Measurements from ENCODE around the gene ZNF775. TPM values are rescaled to one million over a fixed set of nuclear protein-coding genes. Genes with fewer than 3 reads are reported as not detected.
A peak's percentile ranks its signal among the peaks of the same experiment; 100 is the strongest.

The ZNF775 gene
- total RNA-seq, 1 donor from 2014 or later: 3.0 TPM

DNA sequence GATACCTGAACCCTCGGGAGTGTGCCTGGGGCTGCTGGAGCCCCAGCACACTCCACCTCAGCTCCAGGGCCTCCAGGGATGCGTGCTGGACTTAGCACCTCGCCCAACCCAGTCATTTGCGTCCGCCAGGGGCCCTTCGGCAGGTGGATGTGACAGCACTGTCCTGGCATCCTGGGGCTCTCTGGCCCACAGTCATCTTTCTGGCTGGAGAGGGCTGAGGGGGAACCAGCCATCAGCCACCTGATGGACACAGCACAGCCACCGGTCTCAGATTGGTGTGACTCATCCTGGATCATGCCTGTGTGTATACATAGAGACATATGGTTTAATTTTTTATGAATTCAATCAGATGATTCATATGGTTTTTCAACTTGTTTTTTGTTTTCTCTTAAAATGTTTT lies 11.1 kb downstream of the ZNF775 start:
- Histone ChIP-seq H3K9ac (no peak overlapping the region), H3K27ac (no peak overlapping the region), H4K20me1 (ENCODE audit: low read depth) (peaks cover 40% of the 10 kb centered on the region), H2AFZ (replicated peaks) (no peak overlapping the region), H3K27me3 (no peaks in the 10 kb centered on the region), H3K36me3 (peaks cover 8% of the 10 kb centered on the region), H3F3A (ENCODE audit: low read depth) (peaks cover 15% of the 10 kb centered on the region), H3K9me3 (ENCODE audit: low read depth) (no peaks in the 10 kb centered on the region), H3K4me3 (no peak overlapping the region), H3K4me1 (peaks cover 34% of the 10 kb centered on the region), H3K4me2 (no peak overlapping the region), H3K79me2 (ENCODE audit: low read depth) (peaks cover 97% of the 10 kb centered on the region)
- DNase-seq (ENCODE audit: low spot score): no peak
- Mint-ChIP-seq H3K36me3 (peaks cover 23% of the 10 kb centered on the region), H3K4me3 (no peak overlapping the region), H3K27ac (no peak overlapping the region), H3K4me1 (peaks cover 50% of the 10 kb centered on the region), H3K9me3 (no peaks in the 10 kb centered on the region), H3K27me3 (ENCODE audit: insufficient read depth, low read depth) (no peaks in the 10 kb centered on the region)
- TF ChIP-seq, protein P1, sequence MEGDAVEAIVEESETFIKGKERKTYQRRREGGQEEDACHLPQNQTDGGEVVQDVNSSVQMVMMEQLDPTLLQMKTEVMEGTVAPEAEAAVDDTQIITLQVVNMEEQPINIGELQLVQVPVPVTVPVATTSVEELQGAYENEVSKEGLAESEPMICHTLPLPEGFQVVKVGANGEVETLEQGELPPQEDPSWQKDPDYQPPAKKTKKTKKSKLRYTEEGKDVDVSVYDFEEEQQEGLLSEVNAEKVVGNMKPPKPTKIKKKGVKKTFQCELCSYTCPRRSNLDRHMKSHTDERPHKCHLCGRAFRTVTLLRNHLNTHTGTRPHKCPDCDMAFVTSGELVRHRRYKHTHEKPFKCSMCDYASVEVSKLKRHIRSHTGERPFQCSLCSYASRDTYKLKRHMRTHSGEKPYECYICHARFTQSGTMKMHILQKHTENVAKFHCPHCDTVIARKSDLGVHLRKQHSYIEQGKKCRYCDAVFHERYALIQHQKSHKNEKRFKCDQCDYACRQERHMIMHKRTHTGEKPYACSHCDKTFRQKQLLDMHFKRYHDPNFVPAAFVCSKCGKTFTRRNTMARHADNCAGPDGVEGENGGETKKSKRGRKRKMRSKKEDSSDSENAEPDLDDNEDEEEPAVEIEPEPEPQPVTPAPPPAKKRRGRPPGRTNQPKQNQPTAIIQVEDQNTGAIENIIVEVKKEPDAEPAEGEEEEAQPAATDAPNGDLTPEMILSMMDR (IDR thresholded peaks at IDR 0.05): no peak
- TF ChIP-seq EZH2 (IDR thresholded peaks at IDR 0.05) (no peak), EZH2phosphoT487 (IDR thresholded peaks at IDR 0.05) (no peak)

DNA sequence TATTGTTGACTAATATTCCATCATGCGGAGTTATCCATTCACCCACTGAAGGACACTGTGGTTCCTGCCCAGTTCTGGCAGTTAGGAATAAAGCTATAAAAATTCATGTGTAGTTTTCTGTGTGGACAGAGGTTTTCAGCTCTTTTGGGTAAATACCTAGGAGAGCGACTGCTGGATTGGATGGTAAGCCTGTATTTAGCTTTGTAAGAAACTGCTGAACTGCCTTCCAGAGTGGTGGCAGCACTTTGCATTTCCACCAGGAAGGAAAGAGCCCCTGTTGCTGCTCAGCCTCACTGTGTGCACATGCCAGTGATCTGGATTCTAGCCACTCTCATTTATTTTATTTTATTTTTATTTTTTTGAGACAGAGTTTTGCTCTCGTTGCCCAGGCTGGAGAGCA lies 14.2 kb downstream of the ZNF775 start:
- H3K4me1 Mint-ChIP-seq: peaks cover 32% of the 10 kb centered on the region
- Histone ChIP-seq H3K4me3 (no peak overlapping the region), H3K9ac (no peak overlapping the region), H3K27me3 (no peaks in the 10 kb centered on the region), H3F3A (ENCODE audit: low read depth) (peaks cover 7% of the 10 kb centered on the region), H2AFZ (replicated peaks) (no peak overlapping the region), H3K79me2 (ENCODE audit: low read depth) (peaks cover 74% of the 10 kb centered on the region), H3K36me3 (peaks cover 8% of the 10 kb centered on the region), H3K27ac (no peak overlapping the region), H3K9me3 (ENCODE audit: low read depth) (no peaks in the 10 kb centered on the region), H3K4me2 (no peak overlapping the region), H3K4me1 (peaks cover 17% of the 10 kb centered on the region), H4K20me1 (ENCODE audit: low read depth) (peaks cover 40% of the 10 kb centered on the region)
- peaks cover 23% of the 10 kb centered on the region for H3K36me3 Mint-ChIP-seq
- no peaks in the 10 kb centered on the region for H3K9me3 Mint-ChIP-seq
- no peak overlapping the region for H3K4me3 Mint-ChIP-seq
- no peaks in the 10 kb centered on the region for H3K27me3 Mint-ChIP-seq (ENCODE audit: insufficient read depth, low read depth)
- no peak for DNase-seq (ENCODE audit: low spot score)
- TF ChIP-seq, protein P1 (IDR thresholded peaks at IDR 0.05): no peak
- TF ChIP-seq EZH2phosphoT487 (IDR thresholded peaks at IDR 0.05) (no peak), EZH2 (IDR thresholded peaks at IDR 0.05) (no peak)
- H3K27ac Mint-ChIP-seq: no peak overlapping the region

DNA sequence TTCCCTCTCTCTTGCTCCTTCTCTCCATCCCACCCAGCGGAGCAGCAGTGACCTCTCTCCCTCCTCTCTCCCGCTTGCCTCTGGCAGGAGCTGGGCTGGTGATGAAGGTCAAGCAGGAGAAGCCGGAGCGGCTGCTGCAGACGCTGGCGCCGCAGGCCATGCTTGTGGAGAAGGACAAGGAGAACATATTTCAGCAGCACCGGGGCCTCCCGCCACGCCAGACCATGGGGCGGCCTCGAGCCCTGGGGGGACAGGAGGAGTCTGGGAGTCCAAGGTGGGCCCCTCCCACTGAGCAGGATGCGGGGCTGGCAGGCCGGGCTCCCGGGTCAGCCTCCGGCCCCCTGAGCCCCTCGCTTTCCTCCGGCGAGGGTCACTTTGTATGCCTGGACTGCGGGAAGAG lies 17.3 kb downstream of the ZNF775 start:
- H2AFZ ChIP-seq (replicated peaks): no peak overlapping the region
- no peak for DNase-seq (ENCODE audit: low spot score)
- H3K9me3 ChIP-seq (ENCODE audit: low read depth): no peaks in the 10 kb centered on the region
- H3K4me3 ChIP-seq: no peak overlapping the region
- H3K36me3 ChIP-seq: no peaks in the 10 kb centered on the region
- no peaks in the 10 kb centered on the region for H3K27me3 ChIP-seq
- H3K4me2 ChIP-seq: no peak overlapping the region
- Mint-ChIP-seq H3K36me3 (peaks cover 16% of the 10 kb centered on the region), H3K4me1 (peaks cover 57% of the 10 kb centered on the region), H3K27ac (peak overlapping the region; percentile 0), H3K27me3 (ENCODE audit: insufficient read depth, low read depth) (peaks cover 2% of the 10 kb centered on the region), H3K9me3 (no peaks in the 10 kb centered on the region), H3K4me3 (no peak overlapping the region)
- H3K4me1 ChIP-seq: peaks cover 39% of the 10 kb centered on the region
- no peak overlapping the region for H3K27ac ChIP-seq
- H3K9ac ChIP-seq: no peak overlapping the region
- peaks cover 45% of the 10 kb centered on the region for H3K79me2 ChIP-seq (ENCODE audit: low read depth)
- H3F3A ChIP-seq (ENCODE audit: low read depth): peaks cover 16% of the 10 kb centered on the region
- TF ChIP-seq EZH2phosphoT487 (IDR thresholded peaks at IDR 0.05) (no peak), EZH2 (IDR thresholded peaks at IDR 0.05) (no peak)
- TF ChIP-seq, protein P1 (IDR thresholded peaks at IDR 0.05): no peak
- H4K20me1 ChIP-seq (ENCODE audit: low read depth): peaks cover 43% of the 10 kb centered on the region
